HTERT RPE-1 (cell line): Measurements from ENCODE around the gene CFL2.

Experiments
- in situ Hi-C: fragments of 300-500 bp; cut with MboI; formaldehyde crosslinking; loops from 4 replicates; pipeline ENCODE4 v1.14.3; 2020; ENCODE audit warnings: low sequenced_read_pairs

Gene CFL2

DNA sequence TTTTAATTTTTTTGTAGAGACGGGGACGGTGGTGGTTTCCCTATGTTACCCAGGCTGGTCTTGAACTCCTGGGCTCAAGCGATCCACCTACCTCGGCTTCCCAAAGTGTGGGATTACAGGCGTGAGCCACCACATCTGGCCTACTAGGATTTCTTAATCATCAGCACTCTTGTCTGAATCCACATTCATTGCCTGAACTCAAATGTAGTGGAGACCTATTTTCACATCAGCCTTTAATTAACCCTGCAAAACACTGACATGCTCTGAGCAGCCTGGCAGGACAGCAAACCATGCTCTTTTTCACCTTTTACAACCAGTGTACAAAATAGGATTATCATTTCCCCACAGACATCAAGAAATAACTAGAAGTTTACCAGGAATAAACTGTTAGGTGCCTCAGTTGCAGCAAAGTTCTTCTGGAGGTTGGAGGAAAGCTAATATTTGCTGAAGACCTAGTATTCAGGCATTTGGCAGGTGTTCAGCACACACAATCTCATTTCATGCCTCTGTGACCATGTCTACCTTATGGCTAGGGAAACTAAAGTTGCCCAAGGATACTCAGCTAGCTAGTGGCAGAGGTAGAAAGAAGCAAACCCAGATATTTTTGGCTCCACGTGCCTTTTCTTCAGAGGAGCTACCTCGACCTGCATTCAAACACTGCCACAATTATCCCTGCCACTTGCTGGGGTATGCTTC is 37.7 kb downstream of the CFL2 start:
- in situ Hi-C loops: no loop called here

DNA sequence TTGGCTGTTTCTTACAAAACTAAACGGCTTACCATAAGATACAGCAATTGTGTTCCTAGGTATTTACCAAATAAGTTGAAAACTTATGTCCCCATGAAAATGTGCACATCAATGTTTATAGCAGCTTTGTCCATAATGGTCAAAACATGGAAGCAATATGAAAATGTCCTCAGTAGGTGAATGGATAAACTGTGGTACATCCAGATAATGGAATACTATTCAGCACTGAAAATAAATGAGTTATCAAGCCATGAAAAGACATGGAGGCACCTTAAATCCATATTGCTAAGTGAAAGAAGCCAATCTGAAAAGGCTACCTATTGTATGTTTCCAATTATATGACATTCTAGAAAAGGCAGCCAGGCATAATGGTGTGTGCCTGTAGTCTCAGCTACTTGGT is 40.7 kb downstream of the CFL2 start:
- in situ Hi-C loops: no loop called here

DNA sequence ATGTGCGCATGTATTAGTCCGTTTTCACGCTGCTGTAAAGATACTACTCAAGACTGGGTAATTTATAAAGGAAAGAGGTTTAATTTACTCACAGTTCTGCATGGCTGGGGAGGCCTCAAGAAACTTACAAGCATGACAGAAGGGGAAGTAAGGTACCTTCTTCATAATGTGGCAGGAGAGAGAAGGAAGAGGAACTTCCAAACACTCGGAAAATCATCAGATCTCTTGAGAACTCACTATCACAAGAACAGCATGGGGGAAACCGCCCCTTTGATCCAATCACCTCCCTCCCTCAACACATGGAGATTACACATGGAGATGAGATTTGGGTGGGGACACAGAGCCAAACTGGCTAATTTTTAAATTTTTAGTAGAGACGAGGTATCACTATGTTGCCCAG is 42.7 kb downstream of the CFL2 start:
- in situ Hi-C loops: no loop called here

DNA sequence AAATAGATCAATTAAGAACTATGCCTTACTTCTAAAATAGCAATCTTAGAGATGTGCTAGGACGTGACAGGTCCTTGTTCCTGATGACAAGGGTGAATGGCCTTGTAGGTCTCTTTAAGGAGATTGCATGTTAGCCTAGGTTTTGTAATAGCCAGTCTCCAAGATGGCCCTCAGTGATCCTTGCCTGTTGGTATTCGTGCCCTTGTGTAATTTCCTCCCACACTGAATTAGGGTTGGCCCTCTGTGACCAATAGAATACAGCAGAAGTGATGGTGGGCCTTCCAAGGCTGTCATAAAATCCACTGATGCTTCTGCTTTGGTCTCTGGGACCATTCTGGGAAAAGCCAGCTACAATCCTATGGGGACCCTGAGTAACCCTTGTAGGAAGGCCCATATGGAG is 46.3 kb downstream of the CFL2 start:
- in situ Hi-C loops: no loop called here

DNA sequence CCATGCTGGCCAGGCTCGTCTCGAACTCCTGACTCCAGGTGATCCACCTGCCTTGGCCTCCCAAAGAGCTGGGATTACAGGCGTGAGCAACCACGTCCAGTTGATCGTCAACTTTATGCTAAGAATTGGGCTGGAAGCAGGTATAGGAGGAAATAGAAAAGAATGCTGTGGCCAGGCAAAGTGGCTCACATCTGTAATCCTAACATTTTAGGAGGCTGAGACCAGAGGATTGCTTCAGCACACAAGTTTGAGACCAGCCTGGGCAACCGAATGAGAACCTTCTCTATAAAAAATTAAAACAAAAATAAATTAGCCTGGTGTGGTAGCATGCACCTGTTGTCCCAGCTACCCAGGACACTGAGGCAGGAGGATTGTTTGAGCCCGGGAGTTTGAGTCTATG is 47.4 kb downstream of the CFL2 start:
- in situ Hi-C loops: no loop called here

DNA sequence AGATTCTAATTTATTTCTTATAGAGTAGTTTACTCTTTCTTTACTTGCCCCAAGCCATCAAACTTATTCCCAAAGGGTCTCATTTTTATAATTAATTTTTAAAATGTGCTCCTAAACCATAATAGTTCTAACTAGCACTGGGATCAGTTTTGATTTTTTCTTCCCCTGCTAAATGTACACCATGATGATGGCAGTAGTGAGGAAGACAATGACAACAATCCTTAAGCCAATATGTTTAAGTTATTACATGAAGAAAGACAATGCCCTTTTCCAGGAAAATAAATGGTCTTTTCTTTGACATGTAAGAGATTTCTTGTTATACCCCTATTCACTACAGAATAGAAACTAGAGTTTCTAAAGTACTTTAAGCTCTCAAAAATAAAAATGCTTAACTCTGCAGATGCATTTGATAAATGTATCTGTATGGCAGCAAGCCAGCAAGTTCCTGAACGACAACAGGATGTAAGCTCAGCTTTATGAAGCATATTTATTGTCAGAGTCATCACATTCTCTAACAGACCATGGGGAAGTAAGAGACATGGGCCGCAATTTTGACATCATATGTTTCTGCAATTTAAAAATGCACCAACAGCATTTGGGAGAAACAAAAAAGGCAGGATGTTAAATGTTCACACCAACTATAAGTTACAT is 48.5 kb downstream of the CFL2 start:
- in situ Hi-C loops: no loop called here

DNA sequence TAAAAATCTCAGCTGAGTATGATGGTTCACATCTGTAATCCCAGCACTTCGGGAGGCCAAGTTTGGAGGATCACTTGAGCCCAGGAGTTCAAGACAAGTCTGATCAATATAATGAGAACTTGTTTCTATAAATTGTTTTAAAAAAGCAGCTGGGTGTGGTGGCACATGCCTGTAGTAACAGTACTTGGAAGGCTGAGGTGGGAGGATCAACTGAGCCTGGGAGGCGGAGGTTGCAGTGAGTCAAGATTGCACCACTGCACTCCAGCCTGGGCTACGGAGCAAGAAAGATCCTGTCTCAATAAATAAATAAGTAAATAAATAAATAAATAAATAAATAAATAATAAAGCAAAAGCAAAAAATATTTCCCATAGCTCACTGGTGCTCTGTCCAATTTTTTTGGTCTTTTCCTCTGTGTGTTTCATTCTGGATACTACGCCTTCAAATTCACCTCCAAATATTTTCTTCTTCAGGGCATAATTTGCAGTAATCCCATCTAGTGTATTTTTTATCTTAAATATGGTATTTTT is 51.8 kb downstream of the CFL2 start:
- in situ Hi-C loops: no loop called here

DNA sequence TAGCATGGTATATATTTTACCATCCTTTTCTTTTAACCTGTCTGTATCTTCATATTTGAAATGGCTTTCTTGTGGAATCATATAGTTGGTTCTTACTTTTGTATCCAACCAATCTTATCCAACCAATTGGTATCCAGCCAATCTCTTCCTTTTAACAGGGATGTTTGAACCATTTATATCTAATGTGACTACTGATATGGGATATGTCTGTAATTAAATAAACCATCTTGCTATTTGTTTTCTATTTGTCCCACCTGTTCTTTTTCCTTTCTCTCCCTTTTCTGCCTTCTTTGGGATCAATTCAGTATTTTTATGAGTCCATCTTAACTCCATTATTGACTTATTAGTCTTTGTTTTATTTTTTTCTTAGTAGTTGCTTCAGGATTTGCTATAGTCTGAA is 53.6 kb downstream of the CFL2 start:
- in situ Hi-C loops: no loop called here
